Panc1 (cell line): ENCODE results near the gene CTXND1. TPM values are rescaled to one million over a fixed set of nuclear protein-coding genes. Genes with fewer than 3 reads are reported as not detected.

ENCODE experiments used
- ATAC-seq: fragments of 200-7000 bp; cut with Tn5 transposase; 2 replicates; pipeline ENCODE4 v1.9.1; 2020; ENCODE audit warnings: mild to moderate bottlenecking, moderate library complexity
- BruUV-seq: library from RNA; stranded (reverse); fragments of 400-500 nt; replicated peaks from 2 replicates; lab custom pipeline; 2021; lab: Mats Ljungman, UMichigan
- CTCF ChIA-PET: fragments of 300-600 bp; sonication (Branson Sonifier 250); formaldehyde crosslinking; loops from one replicate; lab custom pipeline; 2022; ENCODE audit warnings: antibody characterized with exemption; lab: Charles Lee
- POLR2A ChIA-PET: fragments of 300-600 bp; sonication (Branson Sonifier 250); formaldehyde crosslinking; loops from one replicate; lab custom pipeline; 2022; ENCODE audit warnings: antibody characterized with exemption; lab: Charles Lee
- DNase-seq: peaks from one replicate; pipeline ENCODE4 v3.0.0-alpha.2; 2010; ENCODE audit warnings: low read depth, low spot score
- H3K27ac ChIP-seq: 2 replicates; pipeline ENCODE4 v1.5.1; 2011; ENCODE audit warnings: mild to moderate bottlenecking, low read length, inconsistent platforms
- H3K27me3 ChIP-seq: fragments of 200-500 bp; sonication (Bioruptor generic); 2 replicates; pipeline ENCODE4 v1.6.0; 2014; ENCODE audit warnings: low read length, inconsistent platforms; ENCODE audit not compliant: control insufficient read depth, insufficient read depth
- H3K36me3 ChIP-seq: fragments of 200-500 bp; sonication (Bioruptor generic); 2 replicates; pipeline ENCODE4 v1.5.1; 2014; ENCODE audit warnings: inconsistent platforms, mild to moderate bottlenecking, low read length, moderate library complexity; ENCODE audit not compliant: control insufficient read depth, insufficient read depth
- H3K4me1 ChIP-seq: 2 replicates; pipeline ENCODE4 v1.5.1; 2011; ENCODE audit warnings: inconsistent platforms, mild to moderate bottlenecking, low read length, moderate library complexity; ENCODE audit not compliant: control insufficient read depth, insufficient read depth
- H3K4me3 ChIP-seq, 2 experiments: 2 replicates each; pipeline ENCODE4 v1.5.1; 2011 to 2012; ENCODE audit warnings: low read depth in 2 of 2, low read length in 2 of 2, mild to moderate bottlenecking in 2 of 2, inconsistent platforms in 1 of 2, moderate library complexity in 1 of 2
- H3K9me3 ChIP-seq: fragments of 200-500 bp; sonication (Bioruptor generic); 2 replicates; pipeline ENCODE4 v1.5.1; 2014; ENCODE audit warnings: low read depth, mild to moderate bottlenecking, inconsistent platforms, low read length, moderate library complexity; ENCODE audit not compliant: control insufficient read depth, insufficient read depth
- POLR2AphosphoS5 ChIP-seq: IDR thresholded peaks from 2 replicates; pipeline ENCODE4 v1.6.1; 2012; ENCODE audit warnings: mild to moderate bottlenecking, low read depth, low read length, moderate library complexity
- SIN3A ChIP-seq: IDR thresholded peaks from 2 replicates; pipeline ENCODE4 v1.6.1; 2012; ENCODE audit warnings: low read depth, mild to moderate bottlenecking, low read length, moderate library complexity, borderline replicate concordance; ENCODE audit not compliant: insufficient read depth
- TCF7L2 ChIP-seq: IDR thresholded peaks from 2 replicates; pipeline ENCODE4 v1.6.1; 2011; ENCODE audit warnings: mild to moderate bottlenecking, low read depth, low read length, inconsistent platforms
- in situ Hi-C: cut with HindIII; loops from 2 replicates; pipeline ENCODE4 v1.10.0; 2016; ENCODE audit warnings: low sequenced_read_pairs, low pct_unique_long_range_greater_than_20kb
- intact Hi-C: fragments of 100-400 bp; cut with micrococcal nuclease; formaldehyde crosslinking; loops from one replicate; pipeline ENCODE4 v1.10.0; 2022; ENCODE audit not compliant: unreplicated experiment
- total RNA-seq: library from RNA; stranded (reverse); gene quantifications from one replicate; pipeline ENCODE4 v1.2.1, GENCODE V29; 2021; ENCODE audit not compliant: unreplicated experiment
- TF ChIP-seq, protein P1 (sequence below), 2 experiments: IDR thresholded peaks; 2 replicates each; pipeline ENCODE4 v1.6.1; 2011 to 2012; ENCODE audit warnings: low read depth in 2 of 2, control low read depth in 1 of 2, low read length in 1 of 2, mild to moderate bottlenecking in 1 of 2, moderate library complexity in 1 of 2; ENCODE audit not compliant: insufficient read depth in 1 of 2
- TF ChIP-seq, protein P2 (sequence below): fragments of 450-650 bp; IDR thresholded peaks from 2 replicates; pipeline ENCODE4 v1.5.1; 2017; ENCODE audit warnings: mild to moderate bottlenecking

The CTXND1 gene
- total RNA-seq, 1 experiment from 2014 or later, result not detected

GRCh38 chr15:80251428-80252120, 439 bp downstream of the CTXND1 start:
- intact Hi-C loops, result no loop called here
- DNase-seq (no peak), ATAC-seq (peak; percentile 80)
- TF ChIP-seq, protein P1, sequence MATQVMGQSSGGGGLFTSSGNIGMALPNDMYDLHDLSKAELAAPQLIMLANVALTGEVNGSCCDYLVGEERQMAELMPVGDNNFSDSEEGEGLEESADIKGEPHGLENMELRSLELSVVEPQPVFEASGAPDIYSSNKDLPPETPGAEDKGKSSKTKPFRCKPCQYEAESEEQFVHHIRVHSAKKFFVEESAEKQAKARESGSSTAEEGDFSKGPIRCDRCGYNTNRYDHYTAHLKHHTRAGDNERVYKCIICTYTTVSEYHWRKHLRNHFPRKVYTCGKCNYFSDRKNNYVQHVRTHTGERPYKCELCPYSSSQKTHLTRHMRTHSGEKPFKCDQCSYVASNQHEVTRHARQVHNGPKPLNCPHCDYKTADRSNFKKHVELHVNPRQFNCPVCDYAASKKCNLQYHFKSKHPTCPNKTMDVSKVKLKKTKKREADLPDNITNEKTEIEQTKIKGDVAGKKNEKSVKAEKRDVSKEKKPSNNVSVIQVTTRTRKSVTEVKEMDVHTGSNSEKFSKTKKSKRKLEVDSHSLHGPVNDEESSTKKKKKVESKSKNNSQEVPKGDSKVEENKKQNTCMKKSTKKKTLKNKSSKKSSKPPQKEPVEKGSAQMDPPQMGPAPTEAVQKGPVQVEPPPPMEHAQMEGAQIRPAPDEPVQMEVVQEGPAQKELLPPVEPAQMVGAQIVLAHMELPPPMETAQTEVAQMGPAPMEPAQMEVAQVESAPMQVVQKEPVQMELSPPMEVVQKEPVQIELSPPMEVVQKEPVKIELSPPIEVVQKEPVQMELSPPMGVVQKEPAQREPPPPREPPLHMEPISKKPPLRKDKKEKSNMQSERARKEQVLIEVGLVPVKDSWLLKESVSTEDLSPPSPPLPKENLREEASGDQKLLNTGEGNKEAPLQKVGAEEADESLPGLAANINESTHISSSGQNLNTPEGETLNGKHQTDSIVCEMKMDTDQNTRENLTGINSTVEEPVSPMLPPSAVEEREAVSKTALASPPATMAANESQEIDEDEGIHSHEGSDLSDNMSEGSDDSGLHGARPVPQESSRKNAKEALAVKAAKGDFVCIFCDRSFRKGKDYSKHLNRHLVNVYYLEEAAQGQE (IDR thresholded peaks at IDR 0.05; ENCODE audit: insufficient read depth in 1 of 2, low read depth in 2 of 2, low read length in 1 of 2), result no peak
- TF ChIP-seq TCF7L2, result no peak
- Histone ChIP-seq H3K27ac (no peak overlapping the region), H3K36me3 (no peaks in the 10 kb centered on the region), H3K9me3 (no peaks in the 10 kb centered on the region), H3K27me3 (peaks cover 58% of the 10 kb centered on the region), H3K4me1 (peaks cover 5% of the 10 kb centered on the region), H3K4me3 (peak overlapping the region; percentile 32 to 42)
- ChIA-PET CTCF (no interaction called here), POLR2A (no interaction called here)
- in situ Hi-C loops, result no loop called here
- no TSS peak for BruUV-seq

- CTCF ChIA-PET, result interaction anchor here (0.6 kb wide), 1 partner anchor 14 kb away, joined by 5 read pairs; no protein-coding TSS in a partner anchor
- H3K4me3 ChIP-seq, result peak overlapping the region in 1 of 2 experiments; percentile 42; a peak in 1 of 4 replicates
- peaks cover 60% of the 10 kb centered on the region for H3K27me3 ChIP-seq
- ATAC-seq, result no peak; the same call in 1 of the 2 replicates
- no peak overlapping the region for H3K27ac ChIP-seq
- no peak for DNase-seq
- no peaks in the 10 kb centered on the region for H3K36me3 ChIP-seq
- intact Hi-C loops (no loop called here), in situ Hi-C loops (no loop called here)
- TF ChIP-seq SIN3A, result no peak
- TF ChIP-seq, protein P2, sequence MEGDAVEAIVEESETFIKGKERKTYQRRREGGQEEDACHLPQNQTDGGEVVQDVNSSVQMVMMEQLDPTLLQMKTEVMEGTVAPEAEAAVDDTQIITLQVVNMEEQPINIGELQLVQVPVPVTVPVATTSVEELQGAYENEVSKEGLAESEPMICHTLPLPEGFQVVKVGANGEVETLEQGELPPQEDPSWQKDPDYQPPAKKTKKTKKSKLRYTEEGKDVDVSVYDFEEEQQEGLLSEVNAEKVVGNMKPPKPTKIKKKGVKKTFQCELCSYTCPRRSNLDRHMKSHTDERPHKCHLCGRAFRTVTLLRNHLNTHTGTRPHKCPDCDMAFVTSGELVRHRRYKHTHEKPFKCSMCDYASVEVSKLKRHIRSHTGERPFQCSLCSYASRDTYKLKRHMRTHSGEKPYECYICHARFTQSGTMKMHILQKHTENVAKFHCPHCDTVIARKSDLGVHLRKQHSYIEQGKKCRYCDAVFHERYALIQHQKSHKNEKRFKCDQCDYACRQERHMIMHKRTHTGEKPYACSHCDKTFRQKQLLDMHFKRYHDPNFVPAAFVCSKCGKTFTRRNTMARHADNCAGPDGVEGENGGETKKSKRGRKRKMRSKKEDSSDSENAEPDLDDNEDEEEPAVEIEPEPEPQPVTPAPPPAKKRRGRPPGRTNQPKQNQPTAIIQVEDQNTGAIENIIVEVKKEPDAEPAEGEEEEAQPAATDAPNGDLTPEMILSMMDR, result no peak
- no TSS peak for BruUV-seq
- POLR2A ChIA-PET, result interaction anchor here (0.6 kb wide), 1 partner anchor 99 kb away, joined by 4 read pairs; no protein-coding TSS in a partner anchor
- peaks cover 5% of the 10 kb centered on the region for H3K4me1 ChIP-seq
- H3K9me3 ChIP-seq, result no peaks in the 10 kb centered on the region
Measured at GRCh38 chr15:80250614-80251427, 1.2 kb downstream of the CTXND1 start.

DNA sequence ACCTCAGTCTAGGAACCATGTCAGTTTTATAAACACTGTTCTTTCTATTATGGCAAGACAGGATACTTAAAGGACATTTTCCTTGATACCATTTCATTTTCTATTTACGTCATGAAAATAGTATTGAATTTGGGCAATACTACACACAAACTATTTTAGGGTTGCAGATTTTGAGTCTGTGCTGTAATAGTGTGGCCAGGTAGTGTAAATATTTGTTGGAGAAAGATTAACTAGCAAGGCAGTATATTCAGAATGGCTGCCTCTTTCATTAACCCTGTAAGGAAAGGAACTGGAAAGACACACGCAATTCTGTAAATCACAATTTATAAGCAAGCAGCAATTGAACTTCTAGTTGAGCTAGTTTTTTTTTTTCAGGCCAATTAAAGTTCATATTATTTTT, 2.0 kb downstream of the CTXND1 start:
- peaks cover 54% of the 10 kb centered on the region for H3K27me3 ChIP-seq
- in situ Hi-C loops (no loop called here), intact Hi-C loops (no loop called here)
- H3K4me3 ChIP-seq, result no peak overlapping the region
- H3K9me3 ChIP-seq, result no peaks in the 10 kb centered on the region
- POLR2A ChIA-PET, result no interaction called here
- peaks cover 5% of the 10 kb centered on the region for H3K4me1 ChIP-seq
- DNase-seq (no peak), ATAC-seq (no peak)
- no TSS peak for BruUV-seq
- H3K36me3 ChIP-seq, result no peaks in the 10 kb centered on the region
- no peak overlapping the region for H3K27ac ChIP-seq
- TF ChIP-seq SIN3A, result no peak
- TF ChIP-seq, protein P1 (IDR thresholded peaks at IDR 0.05; ENCODE audit: insufficient read depth in 1 of 2, low read depth in 2 of 2, low read length in 1 of 2), result no peak
- no peak for TF ChIP-seq TCF7L2
- TF ChIP-seq, protein P2, result no peak
- TF ChIP-seq POLR2AphosphoS5, result no peak
- CTCF ChIA-PET, result no interaction called here
